Measurements from ENCODE around the gene OLIG3. TPM values are rescaled to one million over a fixed set of nuclear protein-coding genes. Genes with fewer than 3 reads are reported as not detected.
A peak's percentile ranks its signal among the peaks of the same experiment; 100 is the strongest.

OLIG3 gene
- total RNA-seq = not detected

DNA sequence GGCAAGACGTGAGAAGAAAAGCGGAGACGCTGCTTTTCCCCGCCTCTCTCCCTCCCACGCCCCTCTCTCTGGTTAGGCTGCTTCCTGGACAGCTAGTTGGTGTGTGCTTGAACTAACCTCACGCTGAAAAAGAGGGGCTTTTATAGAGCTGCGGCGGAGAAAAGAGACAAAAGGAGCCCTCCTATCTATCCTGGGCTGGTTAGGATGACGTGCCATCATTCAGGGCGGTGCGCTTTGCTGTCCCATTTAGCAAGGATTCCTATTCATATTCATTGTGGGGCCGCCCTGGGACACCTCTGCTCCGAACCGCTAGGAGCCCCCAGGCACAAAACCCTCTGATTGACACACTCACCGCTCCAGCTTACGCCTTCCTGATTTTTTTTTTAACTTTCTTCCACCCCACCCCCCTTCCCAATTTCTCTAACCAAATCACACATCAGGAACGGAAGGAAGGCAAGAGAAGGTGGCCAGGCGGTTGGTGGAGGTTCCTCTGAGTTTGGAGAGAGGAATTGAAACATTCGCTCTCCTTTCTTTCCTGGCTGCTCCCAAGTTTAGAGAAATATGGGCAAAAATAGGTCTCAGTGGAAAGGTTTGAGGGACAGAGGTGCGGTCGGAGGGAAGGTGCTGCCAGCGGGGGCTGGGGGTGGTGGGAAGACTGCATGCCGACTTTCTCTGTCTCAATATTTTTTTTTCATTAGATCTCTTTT lies at the start of gene OLIG3:
Gene OLIG3, minus strand, starts transcription at position 114 of the 707 bp plus-strand sequence. CDS start 224 bp downstream, outside the sequence.
- no peak for DNase-seq
- WGBS, 2 donors (ENCODE audit: low coverage in 1 of 2) = 11 to 21% methylated on average over 13 to 23 of the region's 23 CpGs
- Histone ChIP-seq H3K9me3 (no peaks in the 10 kb centered on the region), H3K36me3 (no peaks in the 10 kb centered on the region), H3K4me1 (peaks cover 9 to 50% (median 26%) of the 10 kb centered on the region in 4 donors), H3K27ac (no peak within 1 kb of the TSS), H3K27me3 (peaks cover 100% of the 10 kb centered on the region), H3K4me3 (peak within 1 kb of the TSS in 1 of 4 donors; percentile 10)
- in situ Hi-C loops (cut with MboI; ENCODE audit: low pct_ligation_motif_present in 1 of 4, low pct_unique_long_range_greater_than_20kb in 1 of 4, low sequenced_read_pairs in 3 of 4) = no loop called here
- no peak for TF ChIP-seq POLR2A (IDR thresholded peaks at IDR 0.05)
- no peak for TF ChIP-seq POLR2AphosphoS5 (IDR thresholded peaks at IDR 0.05)
- TF ChIP-seq EP300 (IDR thresholded peaks at IDR 0.05; ENCODE audit: low read depth) = no peak
- TF ChIP-seq, protein P1, sequence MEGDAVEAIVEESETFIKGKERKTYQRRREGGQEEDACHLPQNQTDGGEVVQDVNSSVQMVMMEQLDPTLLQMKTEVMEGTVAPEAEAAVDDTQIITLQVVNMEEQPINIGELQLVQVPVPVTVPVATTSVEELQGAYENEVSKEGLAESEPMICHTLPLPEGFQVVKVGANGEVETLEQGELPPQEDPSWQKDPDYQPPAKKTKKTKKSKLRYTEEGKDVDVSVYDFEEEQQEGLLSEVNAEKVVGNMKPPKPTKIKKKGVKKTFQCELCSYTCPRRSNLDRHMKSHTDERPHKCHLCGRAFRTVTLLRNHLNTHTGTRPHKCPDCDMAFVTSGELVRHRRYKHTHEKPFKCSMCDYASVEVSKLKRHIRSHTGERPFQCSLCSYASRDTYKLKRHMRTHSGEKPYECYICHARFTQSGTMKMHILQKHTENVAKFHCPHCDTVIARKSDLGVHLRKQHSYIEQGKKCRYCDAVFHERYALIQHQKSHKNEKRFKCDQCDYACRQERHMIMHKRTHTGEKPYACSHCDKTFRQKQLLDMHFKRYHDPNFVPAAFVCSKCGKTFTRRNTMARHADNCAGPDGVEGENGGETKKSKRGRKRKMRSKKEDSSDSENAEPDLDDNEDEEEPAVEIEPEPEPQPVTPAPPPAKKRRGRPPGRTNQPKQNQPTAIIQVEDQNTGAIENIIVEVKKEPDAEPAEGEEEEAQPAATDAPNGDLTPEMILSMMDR (IDR thresholded peaks at IDR 0.05) = no peak
- intact Hi-C loops (cut with DNase I; ENCODE audit: low total_unique reads) = no loop called here

DNA sequence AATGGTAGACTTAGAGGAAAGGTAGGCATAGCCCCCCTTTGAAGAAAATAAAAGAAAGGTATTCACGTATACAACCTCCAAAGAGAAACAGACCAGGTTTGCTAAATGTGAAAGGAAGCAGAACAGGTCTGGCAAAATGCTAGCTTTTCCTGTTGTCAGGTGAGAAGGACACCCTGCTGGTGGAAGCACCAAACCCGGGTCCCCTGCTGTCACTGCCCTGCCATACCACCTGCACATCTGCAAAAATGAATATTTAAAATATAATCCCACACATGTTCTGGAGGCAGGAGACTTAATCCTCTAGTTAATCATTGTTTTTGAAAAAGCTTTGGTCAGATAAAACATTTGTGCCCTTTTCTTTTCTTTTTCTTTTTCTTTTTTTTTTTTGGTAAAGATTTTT lies 48.9 kb upstream of the OLIG3 start:
- Histone ChIP-seq H3K36me3 (no peaks in the 10 kb centered on the region), H3K27me3 (no peaks in the 10 kb centered on the region), H3K9me3 (no peaks in the 10 kb centered on the region), H3K4me1 (no peaks in the 10 kb centered on the region), H3K4me3 (no peak overlapping the region), H3K27ac (no peak overlapping the region)
- intact Hi-C loops (cut with DNase I; ENCODE audit: low total_unique reads) = no loop called here
- DNase-seq = no peak
- in situ Hi-C loops (cut with MboI; ENCODE audit: low pct_ligation_motif_present in 1 of 4, low pct_unique_long_range_greater_than_20kb in 1 of 4, low sequenced_read_pairs in 3 of 4) = no loop called here
- WGBS, 2 donors (ENCODE audit: low coverage in 1 of 2) = 39 to 40% methylated on average over 2 of the region's 2 CpGs
- no peak for TF ChIP-seq POLR2AphosphoS5 (IDR thresholded peaks at IDR 0.05)
- TF ChIP-seq POLR2A (IDR thresholded peaks at IDR 0.05) = no peak
- TF ChIP-seq, protein P1 (IDR thresholded peaks at IDR 0.05) = no peak
- no peak for TF ChIP-seq EP300 (IDR thresholded peaks at IDR 0.05; ENCODE audit: low read depth)

DNA sequence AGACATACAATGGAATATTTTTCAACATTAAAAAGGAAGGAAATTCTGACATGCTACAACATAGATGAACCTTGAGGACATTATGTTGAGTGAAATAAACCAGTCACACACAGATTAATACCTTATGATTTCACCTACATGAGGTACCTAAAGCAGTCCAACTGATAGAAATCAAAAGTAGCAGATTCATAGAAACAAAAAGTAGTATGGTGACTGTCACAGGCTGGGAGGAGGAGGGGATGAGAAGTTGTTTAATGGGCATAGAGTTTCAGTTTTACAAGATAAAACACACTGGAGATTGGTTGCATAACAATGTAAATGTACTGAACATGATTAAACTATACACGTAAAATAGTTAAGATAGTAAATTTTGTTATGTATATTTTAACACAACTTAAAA lies 48.5 kb upstream of the OLIG3 start:
- Histone ChIP-seq H3K27me3 (no peaks in the 10 kb centered on the region), H3K4me3 (no peak overlapping the region), H3K4me1 (no peaks in the 10 kb centered on the region), H3K9me3 (no peaks in the 10 kb centered on the region), H3K36me3 (no peaks in the 10 kb centered on the region), H3K27ac (no peak overlapping the region)
- TF ChIP-seq POLR2A (IDR thresholded peaks at IDR 0.05) = no peak
- TF ChIP-seq POLR2AphosphoS5 (IDR thresholded peaks at IDR 0.05) = no peak
- TF ChIP-seq, protein P1 (IDR thresholded peaks at IDR 0.05) = no peak
- no peak for TF ChIP-seq EP300 (IDR thresholded peaks at IDR 0.05; ENCODE audit: low read depth)
- no peak for DNase-seq
- intact Hi-C loops (cut with DNase I; ENCODE audit: low total_unique reads) (no loop called here), in situ Hi-C loops (cut with MboI; ENCODE audit: low pct_ligation_motif_present in 1 of 4, low pct_unique_long_range_greater_than_20kb in 1 of 4, low sequenced_read_pairs in 3 of 4) (no loop called here)
- 44 to 71% methylated on average over 1 of the region's 1 CpG for WGBS, 2 donors (ENCODE audit: low coverage in 1 of 2)

DNA sequence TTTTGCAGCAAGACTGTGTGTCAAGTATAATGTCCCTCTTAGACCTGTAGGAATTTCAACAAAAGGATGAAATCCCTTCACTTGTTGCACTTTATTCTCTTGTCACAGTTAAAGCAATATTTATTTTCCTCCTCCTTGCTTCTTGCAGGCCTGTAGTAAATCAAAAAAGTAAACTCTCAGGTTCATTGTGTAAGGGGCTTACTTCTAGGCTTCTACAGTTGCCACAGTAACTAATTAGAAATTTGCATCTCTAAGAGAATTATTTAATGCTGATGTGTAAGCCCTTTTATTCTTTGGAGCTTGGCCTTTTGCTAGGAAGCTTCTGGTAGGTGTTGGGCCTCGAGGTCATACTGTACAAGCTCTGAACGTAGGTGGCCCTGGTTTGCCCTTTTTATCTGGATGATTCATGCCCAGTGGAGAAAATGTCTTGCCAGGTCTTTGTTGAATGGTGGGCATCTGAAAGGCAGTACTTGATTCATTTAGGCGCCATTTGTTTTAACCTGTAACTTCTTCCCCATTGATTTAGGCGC lies 47.4 kb upstream of the OLIG3 start:
- in situ Hi-C loops (cut with MboI; ENCODE audit: low pct_ligation_motif_present in 1 of 4, low pct_unique_long_range_greater_than_20kb in 1 of 4, low sequenced_read_pairs in 3 of 4) (no loop called here), intact Hi-C loops (cut with DNase I; ENCODE audit: low total_unique reads) (no loop called here)
- TF ChIP-seq, protein P1 (IDR thresholded peaks at IDR 0.05) = no peak
- no peaks in the 10 kb centered on the region for H3K36me3 ChIP-seq
- H3K27me3 ChIP-seq = no peaks in the 10 kb centered on the region
- H3K4me1 ChIP-seq = no peaks in the 10 kb centered on the region
- no peak overlapping the region for H3K4me3 ChIP-seq
- H3K27ac ChIP-seq = no peak overlapping the region
- no peaks in the 10 kb centered on the region for H3K9me3 ChIP-seq
- no peak for DNase-seq
- WGBS, 2 donors (ENCODE audit: low coverage in 1 of 2) = 79 to 87% methylated on average over 2 to 4 of the region's 4 CpGs
